CD4-positive, alpha-beta T cell treated with Interleukin-10 for 1 hour (primary cell): ENCODE data around the gene MLXIP.
"Not testable (repeated sequence)": the region's sequence is repeated elsewhere in the genome, so short reads cannot be mapped to it uniquely, and the experiment has no call there.

ENCODE experiments used
- DNase-seq: peaks from one replicate; pipeline ENCODE4 v3.0.0-alpha.2; 2020

MLXIP gene

GRCh38 chr12:122054842-122055520 is 23.6 kb upstream of the MLXIP start:
- no peak for DNase-seq

DNA sequence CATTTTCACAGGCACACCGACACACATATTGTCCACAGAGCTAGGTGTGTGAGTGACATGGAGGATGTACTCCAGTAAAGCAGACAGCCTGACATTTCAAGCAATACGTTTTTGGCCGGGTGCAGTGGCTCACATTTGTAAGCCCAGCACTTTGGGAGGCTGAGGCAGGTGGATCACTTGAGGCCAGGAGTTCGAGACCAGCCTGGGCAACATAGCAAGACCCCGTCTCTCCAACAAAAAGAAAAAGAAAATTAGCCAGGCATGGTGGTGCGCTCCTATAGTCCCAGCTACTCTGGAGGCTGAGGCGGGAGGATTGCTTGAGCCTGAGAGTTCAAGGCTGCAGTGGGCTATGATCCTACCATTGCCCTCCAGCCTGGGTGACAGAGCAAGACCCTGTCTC is 22.1 kb upstream of the MLXIP start:
- DNase-seq = not testable (repeated sequence)

DNA sequence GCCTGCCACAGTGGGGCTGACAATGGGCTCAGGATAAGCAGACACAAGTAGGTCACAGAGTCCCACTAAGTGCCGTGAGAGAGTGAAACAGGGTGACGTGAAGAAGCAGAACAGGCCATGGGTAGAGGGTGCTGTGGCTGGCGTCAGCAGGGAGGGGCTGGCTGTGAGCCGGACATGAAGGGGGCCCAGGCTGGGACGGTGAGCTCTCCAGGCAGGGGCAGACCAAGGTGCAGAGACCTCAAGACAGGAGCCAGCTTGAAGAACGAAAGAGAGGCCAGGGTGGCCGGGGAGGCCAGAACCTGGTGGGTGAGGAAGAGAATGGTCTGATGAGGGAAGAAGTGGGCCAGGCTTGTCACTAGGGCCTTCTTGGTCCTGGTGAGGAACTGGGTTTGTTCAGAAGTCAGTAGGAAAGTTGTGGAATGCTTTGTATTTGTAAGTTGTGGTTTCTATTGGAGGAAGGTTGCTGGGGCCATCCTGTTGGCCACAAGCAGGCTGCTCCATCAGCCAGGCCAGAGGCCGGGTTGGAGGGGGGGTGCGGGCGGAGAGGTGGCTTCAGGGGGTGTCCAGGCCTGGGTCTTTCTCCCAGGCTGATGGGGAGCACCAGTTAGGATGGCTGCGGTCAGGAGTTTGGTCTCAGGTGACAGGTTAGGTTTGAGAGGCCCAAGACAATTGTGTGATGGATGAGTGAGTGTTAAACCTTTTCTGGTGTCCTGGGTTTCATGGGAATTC is 21.4 kb upstream of the MLXIP start:
- DNase-seq = no peak

DNA sequence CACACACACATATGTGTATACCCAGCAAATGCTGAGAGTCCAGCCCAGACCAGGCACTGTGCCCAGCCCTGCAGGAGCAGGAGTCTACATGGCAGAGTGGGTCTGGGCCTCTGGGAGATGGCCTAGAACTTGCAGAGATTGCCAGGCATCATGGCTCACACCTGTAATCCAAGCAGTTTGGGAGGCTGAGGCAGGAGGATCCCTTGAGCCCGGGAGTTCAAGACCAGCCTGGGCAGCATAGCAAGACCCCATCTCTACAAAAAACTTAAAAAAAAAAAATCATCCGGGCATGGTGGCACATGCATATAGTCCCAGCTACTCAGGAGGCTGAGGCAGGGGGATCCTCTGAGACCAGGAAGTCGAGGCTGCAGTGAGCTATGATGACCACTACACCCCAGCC is 20.8 kb upstream of the MLXIP start:
- DNase-seq = no peak

DNA sequence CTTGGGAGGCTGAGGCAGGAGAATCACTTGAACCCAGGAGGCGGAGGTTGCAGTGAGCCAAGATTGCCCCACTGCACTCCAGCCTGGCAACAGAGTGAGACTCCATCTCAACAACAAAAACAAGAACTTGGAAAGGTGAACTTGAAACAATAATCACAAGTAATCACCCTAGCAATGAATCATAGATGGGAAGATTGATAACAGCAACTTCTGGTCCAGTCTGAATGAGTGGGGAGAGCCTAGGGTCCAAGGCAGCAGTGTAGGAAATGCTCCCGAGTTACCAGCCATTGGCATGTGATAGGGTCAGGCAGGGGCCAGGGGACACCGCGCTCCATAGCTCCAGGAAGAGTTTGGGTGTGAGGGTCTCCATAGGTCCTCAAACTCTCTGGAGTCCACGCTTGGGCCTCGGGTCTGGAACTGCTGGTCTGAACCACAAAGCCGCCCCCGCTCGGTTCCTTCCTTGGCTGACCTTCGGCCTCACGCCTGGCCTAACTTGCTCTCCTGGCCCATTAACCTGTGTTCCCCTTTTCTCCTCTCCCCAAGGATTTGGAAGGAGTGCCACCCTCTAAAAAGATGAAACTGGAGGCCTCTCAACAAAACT is 19.9 kb upstream of the MLXIP start:
- DNase-seq = no peak

GRCh38 chr12:122059203-122059960 is 19.2 kb upstream of the MLXIP start:
- DNase-seq = no peak

- DNase-seq = no peak
These were observed 18.5 kb upstream of the MLXIP start for GRCh38 chr12:122060081-122060501.

DNA sequence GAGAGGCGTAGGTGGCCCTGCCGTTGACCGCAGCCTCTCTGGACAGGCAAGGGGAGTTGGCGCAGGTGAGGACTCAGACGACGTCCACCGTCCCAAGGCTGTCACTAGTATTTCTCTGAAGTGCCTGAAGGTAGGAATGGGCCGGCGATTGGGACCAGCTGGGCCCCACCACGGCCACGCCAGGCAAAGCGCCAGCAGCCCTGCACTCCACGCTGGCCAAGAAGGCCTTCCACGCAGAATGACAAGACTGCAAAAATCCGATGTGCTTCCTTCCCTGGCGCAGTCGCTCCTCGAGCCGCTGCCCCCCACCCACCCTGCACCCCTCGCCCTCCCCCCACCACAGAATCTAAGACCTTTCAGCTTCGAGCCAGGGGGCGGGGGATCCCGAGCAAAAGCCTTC is 17.3 kb upstream of the MLXIP start:
- no peak for DNase-seq

DNA sequence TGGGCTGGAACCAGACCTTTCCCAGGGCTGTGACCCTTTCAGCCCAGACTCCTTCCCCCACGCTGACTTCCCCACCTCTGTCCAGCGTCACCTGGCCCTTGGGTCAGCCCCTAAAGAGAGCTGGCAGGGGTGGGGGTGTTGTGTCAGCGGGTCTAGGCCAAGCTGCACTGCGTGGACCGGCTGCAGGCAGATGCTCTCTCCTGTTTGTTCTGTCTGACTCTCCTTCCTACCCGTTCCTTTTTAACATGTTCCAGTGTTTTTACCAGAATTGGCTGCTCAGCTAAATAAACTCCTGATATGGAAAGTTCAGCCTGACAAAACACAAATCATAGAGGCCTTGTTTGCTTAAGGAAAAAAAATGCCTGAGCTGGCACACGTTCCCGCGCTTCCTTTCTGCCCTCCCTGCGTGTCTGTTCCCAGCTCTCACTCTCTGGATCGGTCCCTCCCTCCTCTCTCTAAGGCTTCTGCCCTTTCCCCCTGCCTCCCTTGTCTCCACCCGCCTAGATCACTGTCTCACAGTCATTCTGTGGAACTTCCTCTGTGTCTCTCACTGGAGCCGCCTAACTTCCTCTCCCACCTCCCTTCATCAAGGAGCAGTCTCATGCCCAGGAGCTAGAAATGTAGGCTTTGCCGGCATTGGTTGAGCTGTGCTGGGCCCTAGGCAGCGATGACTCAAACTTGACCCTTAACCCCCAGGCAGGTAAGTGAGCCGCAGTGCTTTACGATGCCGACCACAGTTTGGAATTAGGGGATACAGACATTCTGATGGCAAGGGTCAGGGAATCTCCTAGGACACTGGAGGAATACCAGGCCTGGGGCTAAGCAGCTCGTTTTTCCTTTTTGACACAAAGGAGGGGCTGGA is 15.5 kb upstream of the MLXIP start:
- DNase-seq = no peak

GRCh38 chr12:122063694-122064024 is 14.9 kb upstream of the MLXIP start:
- no peak for DNase-seq

- no peak for DNase-seq
These were observed 14.4 kb upstream of the MLXIP start for GRCh38 chr12:122064025-122064777.

DNA sequence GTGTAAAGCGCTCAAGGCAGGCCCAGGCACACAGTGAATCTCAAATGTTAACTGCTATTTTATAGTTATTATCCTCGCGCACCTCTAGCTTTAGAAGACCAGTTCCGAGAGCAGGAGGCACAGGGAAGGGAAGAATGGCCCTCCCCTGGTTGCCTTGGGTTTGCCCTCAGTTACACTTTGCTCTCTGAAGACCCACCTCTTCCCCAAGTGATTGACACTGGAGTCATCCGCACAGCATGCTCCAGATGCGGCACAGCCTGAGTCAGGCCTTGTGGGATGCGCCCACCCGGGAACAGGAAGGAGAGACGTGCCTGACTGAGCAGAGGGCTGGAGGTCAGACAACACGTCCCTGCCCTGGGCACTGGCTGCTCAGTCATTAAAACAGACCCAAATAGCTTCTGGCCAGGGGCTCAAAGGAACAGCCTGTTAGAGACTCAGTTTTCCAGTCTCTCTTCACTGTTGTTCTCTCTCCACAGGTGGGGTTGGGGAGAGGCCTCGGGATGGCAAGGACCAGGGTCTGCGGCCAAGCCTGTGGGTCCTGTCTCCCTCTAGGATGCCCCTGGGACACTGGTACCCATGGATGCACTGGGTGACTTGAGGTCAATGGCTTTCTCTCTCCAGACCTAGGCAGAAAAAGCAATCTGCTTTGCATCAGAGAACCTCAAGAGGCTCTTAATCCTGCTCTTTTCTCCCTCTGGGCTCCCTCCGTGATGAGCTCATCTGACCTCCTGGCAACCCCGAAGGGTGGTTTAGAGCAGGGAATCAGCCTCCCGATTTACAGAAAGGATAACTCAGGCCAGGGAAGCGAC is 13.6 kb upstream of the MLXIP start:
- DNase-seq = no peak

DNA sequence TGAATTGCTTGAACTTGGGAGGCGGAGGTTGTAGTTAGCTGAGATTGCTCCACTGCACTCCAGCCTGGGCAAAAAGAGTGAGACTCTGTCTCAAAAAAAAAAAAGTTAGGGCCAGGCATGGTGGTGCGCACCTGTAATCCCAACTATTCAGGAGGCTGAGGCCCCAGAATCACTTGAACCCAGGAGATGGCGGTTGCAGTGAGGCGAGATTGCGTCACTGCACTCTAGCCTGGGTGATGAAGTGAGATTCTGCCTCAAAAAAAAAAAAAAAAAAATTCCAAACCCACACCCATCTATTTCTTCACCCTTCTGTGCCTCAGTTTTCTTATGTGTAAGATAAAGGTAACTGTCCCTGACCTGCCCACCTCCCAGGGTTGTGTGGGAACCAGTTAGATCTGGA is 11.0 kb upstream of the MLXIP start:
- no peak for DNase-seq

DNA sequence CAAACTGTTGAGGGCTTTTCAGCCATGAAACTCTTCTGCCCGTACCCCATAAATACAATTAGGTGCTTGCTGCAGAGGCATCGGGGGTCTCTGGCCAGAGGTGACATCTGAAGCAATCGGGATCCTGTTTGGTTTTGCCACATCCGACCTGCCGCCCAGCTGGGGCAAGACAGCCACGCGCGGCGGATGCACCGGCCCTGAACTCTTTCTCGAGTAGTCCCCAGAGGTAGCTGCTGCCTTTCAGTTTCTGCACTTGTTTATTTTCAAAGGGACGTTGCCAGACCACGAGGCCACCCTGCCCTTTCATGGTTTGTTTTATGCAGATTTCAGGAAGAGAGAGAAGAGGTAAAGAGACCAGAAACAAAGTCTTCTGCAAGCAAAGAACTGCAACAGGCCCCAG is 10.6 kb upstream of the MLXIP start:
- DNase-seq = no peak

DNA sequence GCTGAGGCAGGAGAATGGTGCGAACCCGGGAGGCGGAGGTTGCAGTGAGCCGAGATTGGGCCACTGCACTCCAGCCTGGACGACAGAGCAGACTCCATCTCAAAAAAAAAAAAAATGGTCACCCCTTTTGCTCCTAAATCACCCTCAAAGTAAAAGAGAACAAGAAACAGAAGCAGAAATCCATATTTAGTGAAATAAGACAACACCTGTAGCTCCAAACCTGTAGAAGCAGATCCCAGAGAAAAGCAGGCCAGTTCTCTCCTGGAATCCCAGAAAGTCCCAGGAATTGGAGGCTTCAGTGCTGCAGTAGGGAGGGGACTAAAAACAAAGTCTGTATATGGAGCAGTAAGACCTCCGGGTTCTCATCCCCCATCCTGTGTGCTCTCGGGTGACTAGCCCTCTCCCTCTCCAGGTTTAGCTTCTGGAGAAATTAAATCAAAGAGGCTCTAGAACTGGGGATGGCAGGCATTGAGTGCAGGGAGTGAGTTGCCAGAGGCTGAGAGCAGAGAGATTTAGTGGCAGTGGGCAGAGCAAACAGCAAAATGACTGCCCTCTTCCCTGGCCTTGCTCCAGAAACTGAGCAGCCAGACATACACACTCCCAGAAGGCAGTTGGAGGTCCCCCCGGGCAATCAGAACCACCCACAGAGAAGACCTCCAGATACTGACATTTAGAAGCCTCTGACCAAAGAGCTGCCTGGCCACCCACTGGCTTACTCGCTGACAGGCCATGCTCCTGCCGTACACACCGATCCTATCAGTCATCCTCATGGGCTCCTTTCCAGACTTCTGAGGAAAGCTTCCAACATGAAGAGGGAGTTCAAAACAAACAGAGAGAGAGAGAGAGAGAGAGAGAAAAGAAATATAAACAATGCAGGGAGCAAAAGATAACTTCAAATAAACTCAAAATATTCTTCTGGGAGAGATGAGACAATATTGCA is 6.3 kb upstream of the MLXIP start:
- no peak for DNase-seq

- no peak for DNase-seq
These were observed 4.7 kb upstream of the MLXIP start for GRCh38 chr12:122073815-122074214.

DNA sequence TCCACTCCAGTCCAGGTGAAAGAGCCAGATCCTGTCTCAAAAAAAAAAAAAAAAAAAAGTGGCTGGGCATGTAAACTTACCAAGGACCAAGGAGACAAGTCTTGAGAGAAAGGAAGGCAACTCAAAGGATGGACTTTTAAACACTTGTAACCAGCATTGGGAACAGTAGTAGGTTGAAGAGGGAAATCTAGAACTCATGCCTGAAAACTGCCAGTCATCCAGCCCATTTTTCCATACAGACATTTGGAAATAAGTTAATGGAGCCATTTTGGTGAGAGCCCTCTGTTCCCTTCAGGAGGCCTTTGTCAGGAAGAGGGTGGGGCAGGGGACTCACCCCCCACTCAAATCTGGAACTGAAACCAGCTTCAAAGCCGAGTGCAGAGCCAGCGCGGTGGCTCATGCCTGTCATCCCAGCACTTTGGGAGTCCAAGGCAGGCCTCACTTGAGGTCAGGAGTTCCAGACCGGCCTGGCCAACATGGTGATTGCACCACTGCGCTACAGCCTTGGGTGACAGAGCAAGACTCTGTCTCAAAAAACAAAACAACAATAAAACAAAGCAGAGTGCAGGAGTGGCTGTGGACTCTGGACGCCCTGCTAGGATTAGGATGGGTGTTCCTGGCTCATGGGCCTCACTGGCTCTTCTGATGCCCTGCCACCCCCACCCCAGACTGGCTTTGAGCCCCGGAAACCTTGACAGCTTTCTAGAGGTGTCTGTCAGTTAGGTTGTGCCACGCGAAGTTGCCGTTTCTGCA is 1.6 kb upstream of the MLXIP start:
- no peak for DNase-seq

- no peak for DNase-seq
These were observed 526 bp downstream of the MLXIP start for GRCh38 chr12:122079033-122079531.

- DNase-seq = no peak
These were observed 1.1 kb downstream of the MLXIP start for GRCh38 chr12:122079532-122080081.
